GM12892 (cell line): ENCODE data around the gene SFN.

Experiments
- POLR2A ChIP-seq: IDR thresholded peaks from 2 replicates; pipeline ENCODE4 v1.6.1; 2011; ENCODE audit warnings: low read depth, low read length, control low read depth
- POLR2AphosphoS5 ChIP-seq: IDR thresholded peaks from 2 replicates; pipeline ENCODE4 v1.6.1; 2011; ENCODE audit warnings: low read depth, low read length, control low read depth

DNA sequence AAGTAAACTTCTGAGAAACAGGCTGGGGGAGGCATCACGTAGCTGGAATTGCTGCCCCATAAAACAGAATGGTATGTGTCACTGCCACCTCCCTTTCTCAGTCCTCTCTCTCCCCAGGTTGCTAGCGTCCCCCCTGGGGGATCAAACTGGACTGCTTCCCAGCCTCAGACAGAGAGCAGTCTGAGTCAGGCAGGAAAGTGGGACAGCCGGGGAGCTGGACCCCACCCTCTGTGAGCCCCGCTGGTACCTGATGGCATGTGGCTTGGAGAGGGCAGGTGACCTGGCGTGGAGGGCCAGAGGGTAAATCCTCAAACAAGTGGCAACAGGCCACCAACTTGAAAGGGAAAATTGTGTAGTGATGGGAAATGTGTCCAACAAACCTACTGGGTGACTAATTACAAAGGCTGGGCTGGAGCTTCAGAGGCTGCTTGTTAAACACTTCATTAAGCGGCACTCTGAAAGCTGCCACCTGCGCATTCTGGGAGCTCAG lies 1.0 kb upstream of the SFN start:
- TF ChIP-seq POLR2AphosphoS5 (no peak), POLR2A (no peak)
